ENCODE results near the gene NPDC1.

Gene NPDC1

DNA sequence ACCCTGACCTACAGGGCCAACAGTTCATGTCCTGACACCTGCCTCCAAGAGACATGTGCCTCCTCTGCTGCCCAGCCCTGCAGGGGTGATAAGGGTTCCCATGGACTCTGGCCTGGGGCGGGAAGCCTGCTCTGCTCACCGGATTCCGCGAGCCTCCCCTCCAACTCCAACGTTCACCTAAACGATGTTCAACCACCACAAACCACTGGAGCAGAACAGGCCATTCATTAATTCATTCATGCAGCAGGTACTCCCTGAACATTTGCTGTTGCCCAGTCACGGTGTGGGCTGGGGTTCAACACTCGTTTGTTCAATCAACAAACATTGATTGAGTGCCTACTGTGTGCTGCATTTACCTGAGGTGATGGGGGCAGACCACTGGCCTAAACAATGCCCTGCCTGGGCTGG, 28.0 kb upstream of the NPDC1 start:
- DNase-seq (ENCODE audit: low read depth) = no peak
- H3K4me3 ChIP-seq (ENCODE audit: low read depth, low read length) = no peak overlapping the region
- no peak for TF ChIP-seq CTCF (IDR thresholded peaks at IDR 0.05; ENCODE audit: insufficient read depth, low read depth, low read length, missing control alignments)

DNA sequence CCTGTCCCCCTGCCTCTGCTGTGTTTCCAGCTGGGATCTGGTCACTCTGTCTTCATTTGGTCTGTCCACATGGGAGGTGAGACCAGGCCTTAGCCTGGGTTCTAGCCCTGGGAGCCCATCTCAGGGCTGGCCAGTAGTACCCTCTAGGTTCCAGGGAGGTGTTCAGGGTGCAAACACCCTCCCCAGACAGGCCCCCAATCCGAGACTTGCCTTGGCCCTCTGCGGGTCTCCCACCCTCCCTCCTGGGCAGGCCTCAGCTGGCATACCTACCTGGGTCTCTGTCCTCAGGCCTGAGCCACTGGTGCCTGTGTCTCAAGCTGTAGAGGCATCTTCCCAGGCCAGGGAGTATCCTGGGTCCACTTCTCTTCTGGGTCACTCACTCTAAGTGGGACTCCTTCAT, 25.3 kb upstream of the NPDC1 start:
- TF ChIP-seq CTCF (IDR thresholded peaks at IDR 0.05; ENCODE audit: insufficient read depth, low read depth, low read length, missing control alignments) = no peak
- DNase-seq (ENCODE audit: low read depth) = no peak
- peak overlapping the region; percentile 61 for H3K4me3 ChIP-seq (ENCODE audit: low read depth, low read length)

- TF ChIP-seq CTCF (IDR thresholded peaks at IDR 0.05; ENCODE audit: insufficient read depth, low read depth, low read length, missing control alignments) = no peak
- DNase-seq (ENCODE audit: low read depth) = no peak
These were observed 24.9 kb upstream of the NPDC1 start for GRCh38 chr9:137070906-137071275.

DNA sequence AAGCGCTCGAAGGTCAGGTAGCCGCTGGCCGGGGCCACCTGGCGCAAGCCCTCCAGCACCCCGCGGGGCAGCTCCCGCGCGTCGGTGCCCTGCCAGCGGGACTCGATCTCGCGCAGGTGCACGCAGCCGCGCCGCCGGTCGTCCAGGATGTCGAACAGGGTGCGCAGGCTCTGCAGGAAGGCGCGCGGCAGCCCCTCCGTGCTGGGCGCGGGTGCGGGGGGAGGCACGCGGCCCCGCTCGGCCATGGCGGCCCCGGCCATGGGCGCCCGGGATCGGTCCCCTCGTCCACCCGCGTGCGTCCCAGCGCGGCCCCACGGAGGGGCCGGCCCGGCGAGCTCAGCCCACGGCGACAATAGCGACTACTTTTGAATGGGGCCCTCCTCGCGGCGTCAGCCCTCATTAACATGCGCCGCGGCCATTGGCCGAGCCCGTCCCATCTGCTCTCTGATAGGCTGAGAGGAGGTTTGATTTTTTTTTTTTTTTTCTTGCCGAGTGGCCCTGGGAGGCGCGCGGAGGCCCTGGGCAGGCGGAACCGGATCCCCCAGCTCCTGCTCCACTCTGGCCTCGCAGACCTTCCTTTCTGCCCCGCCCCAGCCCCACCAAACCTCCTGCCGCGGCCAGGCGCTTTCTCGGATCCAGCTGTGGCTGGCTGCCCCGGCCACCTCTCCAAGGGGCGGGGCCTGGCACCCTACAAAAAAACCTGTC, 24.4 kb upstream of the NPDC1 start, which contains the start of gene SAPCD2:
Gene SAPCD2, minus strand, starts transcription at position 357 of the 705 bp plus-strand sequence. Its CDS starts 97 bp downstream, at position 260.
- DNase-seq (ENCODE audit: low read depth) = peak; percentile 93
- TF ChIP-seq CTCF (IDR thresholded peaks at IDR 0.05; ENCODE audit: insufficient read depth, low read depth, low read length, missing control alignments) = no peak
- H3K4me3 ChIP-seq (ENCODE audit: low read depth, low read length) = peak within 1 kb of the TSS; percentile 61

More at GRCh38 chr9:137070906-137071275, 24.9 kb upstream of the NPDC1 start:
- peak overlapping the region; percentile 61 for H3K4me3 ChIP-seq (ENCODE audit: low read depth, low read length)

- TF ChIP-seq CTCF (IDR thresholded peaks at IDR 0.05; ENCODE audit: insufficient read depth, low read depth, low read length, missing control alignments) = no peak
- H3K4me3 ChIP-seq (ENCODE audit: low read depth, low read length) = peak overlapping the region; percentile 61
- no peak for DNase-seq (ENCODE audit: low read depth)
These were observed 23.6 kb upstream of the NPDC1 start for GRCh38 chr9:137069508-137070091.

GRCh38 chr9:137068539-137069507, 22.8 kb upstream of the NPDC1 start:
- DNase-seq (ENCODE audit: low read depth) = no peak
- no peak for TF ChIP-seq CTCF (IDR thresholded peaks at IDR 0.05; ENCODE audit: insufficient read depth, low read depth, low read length, missing control alignments)
- H3K4me3 ChIP-seq (ENCODE audit: low read depth, low read length) = peak overlapping the region; percentile 61

Data from GM12865 (cell line).